Ovary (tissue), 3 donors: ENCODE results near the gene RBMS1.

Experiments used
- EP300 ChIP-seq: sonication (generic); formaldehyde crosslinking; IDR thresholded peaks from one replicate; pipeline ENCODE4 v1.6.1; 2017; ENCODE audit warnings: antibody characterized with exemption
- TF ChIP-seq, protein P1 (sequence below), 3 donors: fragments of 450-650 bp in 2 of 3; fragments of 200-600 bp in 1 of 3; IDR thresholded peaks; one replicate each; pipeline versions ENCODE4 v1.5.1 to v1.8.0; 2016 to 2022; ENCODE audit warnings: antibody characterized with exemption in 3 of 3, mild to moderate bottlenecking in 1 of 3
- donor health status: DM: no; HTN: no; CAD: no.

DNA sequence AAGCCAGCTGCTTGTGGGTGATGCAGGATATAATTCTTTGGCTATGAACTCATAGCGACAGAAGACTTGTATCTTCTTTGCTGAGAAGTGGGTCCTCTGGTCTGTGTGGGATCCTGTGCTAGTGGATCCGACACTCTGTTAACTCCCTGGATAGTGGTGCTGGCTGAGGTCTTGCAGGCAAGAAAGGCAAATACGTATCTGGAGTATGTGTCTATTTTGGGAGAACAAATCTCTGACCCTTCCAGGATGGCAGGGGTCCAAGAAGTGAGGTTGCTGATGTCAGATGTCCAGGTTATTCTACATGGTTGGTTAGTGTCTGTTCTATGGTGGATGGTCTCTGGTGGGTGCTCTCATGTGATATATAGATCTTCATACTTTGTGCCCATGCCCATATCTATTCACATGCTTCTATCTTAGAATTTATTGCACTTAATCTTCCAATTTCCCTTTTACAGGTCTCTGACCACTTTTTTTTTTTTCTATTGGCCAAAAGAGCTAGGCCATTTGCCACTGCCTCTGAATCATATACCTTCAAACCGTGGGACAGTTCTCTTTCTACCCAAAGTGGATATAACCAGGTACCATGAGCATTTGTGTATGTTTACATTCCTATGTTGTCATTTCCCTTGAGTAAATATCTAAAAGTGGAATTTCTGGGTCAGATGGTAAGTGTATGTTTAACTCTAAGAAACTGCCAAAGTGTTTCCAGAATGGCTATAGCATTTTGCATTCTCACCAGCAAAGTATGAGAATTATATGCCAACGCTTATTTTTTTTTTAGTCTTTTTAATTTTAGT, 45.1 kb upstream of the RBMS1 start:
- TF ChIP-seq, protein P1, sequence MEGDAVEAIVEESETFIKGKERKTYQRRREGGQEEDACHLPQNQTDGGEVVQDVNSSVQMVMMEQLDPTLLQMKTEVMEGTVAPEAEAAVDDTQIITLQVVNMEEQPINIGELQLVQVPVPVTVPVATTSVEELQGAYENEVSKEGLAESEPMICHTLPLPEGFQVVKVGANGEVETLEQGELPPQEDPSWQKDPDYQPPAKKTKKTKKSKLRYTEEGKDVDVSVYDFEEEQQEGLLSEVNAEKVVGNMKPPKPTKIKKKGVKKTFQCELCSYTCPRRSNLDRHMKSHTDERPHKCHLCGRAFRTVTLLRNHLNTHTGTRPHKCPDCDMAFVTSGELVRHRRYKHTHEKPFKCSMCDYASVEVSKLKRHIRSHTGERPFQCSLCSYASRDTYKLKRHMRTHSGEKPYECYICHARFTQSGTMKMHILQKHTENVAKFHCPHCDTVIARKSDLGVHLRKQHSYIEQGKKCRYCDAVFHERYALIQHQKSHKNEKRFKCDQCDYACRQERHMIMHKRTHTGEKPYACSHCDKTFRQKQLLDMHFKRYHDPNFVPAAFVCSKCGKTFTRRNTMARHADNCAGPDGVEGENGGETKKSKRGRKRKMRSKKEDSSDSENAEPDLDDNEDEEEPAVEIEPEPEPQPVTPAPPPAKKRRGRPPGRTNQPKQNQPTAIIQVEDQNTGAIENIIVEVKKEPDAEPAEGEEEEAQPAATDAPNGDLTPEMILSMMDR (IDR thresholded peaks at IDR 0.05): no peak
- TF ChIP-seq EP300: no peak
